ENCODE results near the gene PKD1L1. TPM values are rescaled to one million over a fixed set of nuclear protein-coding genes. Genes with fewer than 3 reads are reported as not detected.

Gene PKD1L1
- total and polyA plus RNA-seq, 11 donors = 1.1 to 3.7 (median 2.3) TPM

DNA sequence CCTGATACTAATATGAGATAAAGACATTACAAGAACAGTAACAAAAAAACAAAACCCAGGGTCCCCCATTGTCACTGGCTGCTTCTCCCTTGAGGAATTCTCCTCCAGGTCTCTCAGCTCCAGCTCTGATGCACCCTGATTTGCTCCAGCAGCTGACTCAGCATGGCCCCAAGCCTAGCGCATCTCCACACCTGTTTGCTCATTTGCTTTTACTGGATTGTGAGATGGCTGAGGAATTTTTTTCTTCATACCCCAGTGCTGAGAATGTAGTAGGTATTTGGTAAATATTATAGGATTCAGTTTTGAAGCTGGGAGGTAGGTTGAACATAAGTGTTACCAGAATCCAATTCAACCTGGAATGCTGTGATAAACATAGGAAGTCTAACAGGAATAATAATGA lies 171.9 kb downstream of the PKD1L1 start:
- Histone ChIP-seq H3K36me3 (no peaks in the 10 kb centered on the region), H3K9me3 (peaks cover 0 to 5% (median 0%) of the 10 kb centered on the region in 12 donors), H3K27me3 (no peaks in the 10 kb centered on the region), H3K27ac (no peak overlapping the region), H3K4me1 (no peaks in the 10 kb centered on the region), H3K4me3 (no peak overlapping the region)
- ATAC-seq = no peak
- 96 to 100% (median 98%) methylated on average over 1 of the region's 1 CpG for WGBS, 4 donors
- TF ChIP-seq, protein P1, sequence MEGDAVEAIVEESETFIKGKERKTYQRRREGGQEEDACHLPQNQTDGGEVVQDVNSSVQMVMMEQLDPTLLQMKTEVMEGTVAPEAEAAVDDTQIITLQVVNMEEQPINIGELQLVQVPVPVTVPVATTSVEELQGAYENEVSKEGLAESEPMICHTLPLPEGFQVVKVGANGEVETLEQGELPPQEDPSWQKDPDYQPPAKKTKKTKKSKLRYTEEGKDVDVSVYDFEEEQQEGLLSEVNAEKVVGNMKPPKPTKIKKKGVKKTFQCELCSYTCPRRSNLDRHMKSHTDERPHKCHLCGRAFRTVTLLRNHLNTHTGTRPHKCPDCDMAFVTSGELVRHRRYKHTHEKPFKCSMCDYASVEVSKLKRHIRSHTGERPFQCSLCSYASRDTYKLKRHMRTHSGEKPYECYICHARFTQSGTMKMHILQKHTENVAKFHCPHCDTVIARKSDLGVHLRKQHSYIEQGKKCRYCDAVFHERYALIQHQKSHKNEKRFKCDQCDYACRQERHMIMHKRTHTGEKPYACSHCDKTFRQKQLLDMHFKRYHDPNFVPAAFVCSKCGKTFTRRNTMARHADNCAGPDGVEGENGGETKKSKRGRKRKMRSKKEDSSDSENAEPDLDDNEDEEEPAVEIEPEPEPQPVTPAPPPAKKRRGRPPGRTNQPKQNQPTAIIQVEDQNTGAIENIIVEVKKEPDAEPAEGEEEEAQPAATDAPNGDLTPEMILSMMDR (IDR thresholded peaks at IDR 0.05) = no peak
- TF ChIP-seq POLR2A (IDR thresholded peaks at IDR 0.05) = no peak
- intact Hi-C loops (cut with DNase I) = no loop called here
- DNase-seq = no peak

DNA sequence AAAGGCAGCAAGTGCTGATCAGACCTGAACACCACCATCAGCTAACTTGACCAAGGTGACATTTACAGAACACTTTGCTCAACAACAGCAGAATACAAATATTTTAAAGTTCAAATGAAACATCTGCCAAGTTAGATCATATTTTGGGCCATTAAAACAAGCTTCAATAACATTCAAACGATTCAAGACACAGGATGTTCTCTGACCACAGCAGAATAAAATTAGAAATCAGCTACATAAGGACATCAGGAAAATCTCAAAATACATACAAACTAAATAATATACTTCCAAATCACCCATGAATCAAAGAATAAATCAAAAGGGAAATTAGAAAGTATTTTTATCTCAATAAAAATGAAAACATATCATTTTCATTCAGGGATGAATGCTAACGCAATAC lies 173.0 kb downstream of the PKD1L1 start:
- Histone ChIP-seq H3K27ac (no peak overlapping the region), H3K27me3 (no peaks in the 10 kb centered on the region), H3K36me3 (no peaks in the 10 kb centered on the region), H3K4me1 (no peaks in the 10 kb centered on the region), H3K4me3 (no peak overlapping the region), H3K9me3 (peaks cover 0 to 5% (median 0%) of the 10 kb centered on the region in 12 donors)
- DNase-seq = no peak
- no peak for TF ChIP-seq POLR2A (IDR thresholded peaks at IDR 0.05)
- TF ChIP-seq, protein P1 (IDR thresholded peaks at IDR 0.05) = no peak
- ATAC-seq = no peak
- 66 to 73% (median 69%) methylated on average over 2 of the region's 2 CpGs for WGBS, 4 donors
- intact Hi-C loops (cut with DNase I) = no loop called here

DNA sequence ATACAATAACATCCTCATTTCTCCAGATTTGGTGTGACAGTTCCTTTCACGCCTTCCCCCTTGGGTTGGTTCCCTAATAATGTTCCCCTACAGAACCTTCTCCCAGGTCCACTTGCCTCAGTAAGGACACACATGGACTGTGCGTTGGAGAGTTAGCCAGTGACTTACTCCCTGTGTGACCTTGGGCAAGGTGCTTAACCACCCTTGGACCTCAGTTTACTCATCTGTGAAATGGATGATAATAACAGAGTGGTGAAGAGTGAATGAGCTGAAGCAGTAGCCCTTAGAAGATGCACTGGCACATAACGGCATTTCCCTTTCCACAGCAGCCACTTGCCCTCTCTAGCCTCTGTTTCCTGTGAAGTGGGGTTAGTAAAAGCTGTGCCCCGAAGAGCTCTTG lies 175.8 kb downstream of the PKD1L1 start:
- ATAC-seq = no peak
- DNase-seq = no peak
- intact Hi-C loops (cut with DNase I) = no loop called here
- no peak overlapping the region for H3K4me3 ChIP-seq
- no peaks in the 10 kb centered on the region for H3K27me3 ChIP-seq
- H3K4me1 ChIP-seq = no peaks in the 10 kb centered on the region
- peaks cover 0 to 1% (median 0%) of the 10 kb centered on the region in 12 donors for H3K9me3 ChIP-seq
- TF ChIP-seq, protein P1 (IDR thresholded peaks at IDR 0.05) = no peak
- no peak for TF ChIP-seq POLR2A (IDR thresholded peaks at IDR 0.05)
- WGBS, 4 donors = 94 to 97% (median 96%) methylated on average over 4 of the region's 4 CpGs
- no peaks in the 10 kb centered on the region for H3K36me3 ChIP-seq
- H3K27ac ChIP-seq = no peak overlapping the region

DNA sequence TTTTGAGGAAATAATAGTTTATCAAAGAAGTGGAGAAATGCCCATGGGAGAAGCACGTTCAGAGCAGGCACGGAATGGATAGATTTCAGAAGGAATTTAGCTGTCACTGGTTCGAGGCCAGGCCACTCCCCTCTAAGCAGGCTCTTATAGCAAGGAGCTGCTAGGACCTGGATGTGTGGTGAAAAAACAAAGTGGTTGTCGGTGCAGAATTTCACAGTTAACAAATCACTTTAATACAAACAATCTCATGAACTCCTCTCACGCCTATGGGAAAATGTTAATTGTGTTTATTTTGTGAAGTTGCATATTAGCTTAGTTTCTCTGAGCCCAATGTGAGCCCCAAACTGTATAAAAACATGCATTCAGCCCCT lies 176.3 kb downstream of the PKD1L1 start:
- H3K4me3 ChIP-seq = no peak overlapping the region
- DNase-seq (no peak), ATAC-seq (no peak)
- no peak for TF ChIP-seq POLR2A (IDR thresholded peaks at IDR 0.05)
- TF ChIP-seq, protein P1 (IDR thresholded peaks at IDR 0.05) = no peak
- intact Hi-C loops (cut with DNase I) = no loop called here
- H3K27me3 ChIP-seq = no peaks in the 10 kb centered on the region
- 74 to 86% (median 77%) methylated on average over 5 of the region's 5 CpGs for WGBS, 4 donors
- H3K36me3 ChIP-seq = no peaks in the 10 kb centered on the region
- no peaks in the 10 kb centered on the region for H3K9me3 ChIP-seq
- no peaks in the 10 kb centered on the region for H3K4me1 ChIP-seq
- no peak overlapping the region for H3K27ac ChIP-seq

Measured in heart left ventricle (tissue), 16 donors.